ENCODE results near the gene VPS4A.
"Not testable (repeated sequence)": the region's sequence is repeated elsewhere in the genome, so short reads cannot be mapped to it uniquely, and the experiment has no call there.

VPS4A gene

GRCh38 chr16:69285240-69285639 is 25.9 kb upstream of the VPS4A start:
- Histone ChIP-seq H3K27me3 (ENCODE audit: low read depth, low read length) (no peaks in the 10 kb centered on the region), H3K27ac (ENCODE audit: low read length) (no peak overlapping the region), H3K9me3 (ENCODE audit: control insufficient read depth in 1 of 2, low read length in 2 of 2) (no peaks in the 10 kb centered on the region), H3K36me3 (ENCODE audit: control insufficient read depth in 1 of 2, insufficient read depth in 2 of 2, low read length in 2 of 2) (peaks cover 4 to 14% of the 10 kb centered on the region in 2 donors), H3K4me3 (ENCODE audit: low read depth in 1 of 2, low read length in 2 of 2) (no peak overlapping the region), H3K4me1 (ENCODE audit: control insufficient read depth in 1 of 2, insufficient read depth in 2 of 2, low read length in 2 of 2) (no peaks in the 10 kb centered on the region)

GRCh38 chr16:69286941-69287713 is 24.0 kb upstream of the VPS4A start:
- Histone ChIP-seq H3K9me3 (ENCODE audit: control insufficient read depth in 1 of 2, low read length in 2 of 2) (no peaks in the 10 kb centered on the region), H3K4me3 (ENCODE audit: low read depth in 1 of 2, low read length in 2 of 2) (no peak overlapping the region), H3K36me3 (ENCODE audit: control insufficient read depth in 1 of 2, insufficient read depth in 2 of 2, low read length in 2 of 2) (peaks cover 4 to 17% of the 10 kb centered on the region in 2 donors), H3K27me3 (ENCODE audit: low read depth, low read length) (no peaks in the 10 kb centered on the region), H3K4me1 (ENCODE audit: control insufficient read depth in 1 of 2, insufficient read depth in 2 of 2, low read length in 2 of 2) (no peaks in the 10 kb centered on the region), H3K27ac (ENCODE audit: low read length) (no peak overlapping the region)

- not testable (repeated sequence) for H3K36me3 ChIP-seq (ENCODE audit: control insufficient read depth in 1 of 2, insufficient read depth in 2 of 2, low read length in 2 of 2); H3K27ac ChIP-seq (ENCODE audit: low read length); H3K27me3 ChIP-seq (ENCODE audit: low read depth, low read length); H3K9me3 ChIP-seq (ENCODE audit: control insufficient read depth in 1 of 2, low read length in 2 of 2); H3K4me1 ChIP-seq (ENCODE audit: control insufficient read depth in 1 of 2, insufficient read depth in 2 of 2, low read length in 2 of 2); H3K4me3 ChIP-seq (ENCODE audit: low read depth in 1 of 2, low read length in 2 of 2)
Measured at GRCh38 chr16:69291657-69292056, 19.5 kb upstream of the VPS4A start.

- H3K9me3 ChIP-seq (ENCODE audit: control insufficient read depth in 1 of 2, low read length in 2 of 2): no peaks in the 10 kb centered on the region
Measured at GRCh38 chr16:69293401-69293800, 17.7 kb upstream of the VPS4A start.

GRCh38 chr16:69294051-69294450 is 17.1 kb upstream of the VPS4A start:
- H3K27me3 ChIP-seq (ENCODE audit: low read depth, low read length): no peaks in the 10 kb centered on the region
- H3K9me3 ChIP-seq (ENCODE audit: control insufficient read depth in 1 of 2, low read length in 2 of 2): no peaks in the 10 kb centered on the region
- no peak overlapping the region for H3K4me3 ChIP-seq (ENCODE audit: low read depth in 1 of 2, low read length in 2 of 2)
- no peak overlapping the region for H3K27ac ChIP-seq (ENCODE audit: low read length)
- H3K4me1 ChIP-seq (ENCODE audit: control insufficient read depth in 1 of 2, insufficient read depth in 2 of 2, low read length in 2 of 2): no peaks in the 10 kb centered on the region
- peaks cover 0 to 4% of the 10 kb centered on the region in 2 donors for H3K36me3 ChIP-seq (ENCODE audit: control insufficient read depth in 1 of 2, insufficient read depth in 2 of 2, low read length in 2 of 2)

More at GRCh38 chr16:69293401-69293800, 17.7 kb upstream of the VPS4A start:
- Histone ChIP-seq H3K27me3 (ENCODE audit: low read depth, low read length) (no peaks in the 10 kb centered on the region), H3K4me1 (ENCODE audit: control insufficient read depth in 1 of 2, insufficient read depth in 2 of 2, low read length in 2 of 2) (no peaks in the 10 kb centered on the region), H3K27ac (ENCODE audit: low read length) (no peak overlapping the region), H3K36me3 (ENCODE audit: control insufficient read depth in 1 of 2, insufficient read depth in 2 of 2, low read length in 2 of 2) (peaks cover 0 to 4% of the 10 kb centered on the region in 2 donors), H3K4me3 (ENCODE audit: low read depth in 1 of 2, low read length in 2 of 2) (no peak overlapping the region)

GRCh38 chr16:69296771-69297170 is 14.4 kb upstream of the VPS4A start:
- not testable (repeated sequence) for H3K9me3 ChIP-seq (ENCODE audit: control insufficient read depth in 1 of 2, low read length in 2 of 2); H3K27me3 ChIP-seq (ENCODE audit: low read depth, low read length); H3K4me3 ChIP-seq (ENCODE audit: low read depth in 1 of 2, low read length in 2 of 2); H3K4me1 ChIP-seq (ENCODE audit: control insufficient read depth in 1 of 2, insufficient read depth in 2 of 2, low read length in 2 of 2); H3K27ac ChIP-seq (ENCODE audit: low read length)
- H3K36me3 ChIP-seq (ENCODE audit: control insufficient read depth in 1 of 2, insufficient read depth in 2 of 2, low read length in 2 of 2): peaks cover 15 to 16% of the 10 kb centered on the region in 2 donors

- Histone ChIP-seq H3K9me3 (ENCODE audit: control insufficient read depth in 1 of 2, low read length in 2 of 2) (no peaks in the 10 kb centered on the region), H3K27ac (ENCODE audit: low read length) (no peak overlapping the region), H3K36me3 (ENCODE audit: control insufficient read depth in 1 of 2, insufficient read depth in 2 of 2, low read length in 2 of 2) (peaks cover 17 to 21% of the 10 kb centered on the region in 2 donors), H3K4me3 (ENCODE audit: low read depth in 1 of 2, low read length in 2 of 2) (no peak overlapping the region), H3K4me1 (ENCODE audit: control insufficient read depth in 1 of 2, insufficient read depth in 2 of 2, low read length in 2 of 2) (no peaks in the 10 kb centered on the region), H3K27me3 (ENCODE audit: low read depth, low read length) (no peaks in the 10 kb centered on the region)
Measured at GRCh38 chr16:69298261-69298660, 12.9 kb upstream of the VPS4A start.

- H3K9me3 ChIP-seq (ENCODE audit: control insufficient read depth in 1 of 2, low read length in 2 of 2): no peaks in the 10 kb centered on the region
- no peaks in the 10 kb centered on the region for H3K4me1 ChIP-seq (ENCODE audit: control insufficient read depth in 1 of 2, insufficient read depth in 2 of 2, low read length in 2 of 2)
- H3K4me3 ChIP-seq (ENCODE audit: low read depth in 1 of 2, low read length in 2 of 2): no peak overlapping the region
- H3K27ac ChIP-seq (ENCODE audit: low read length): no peak overlapping the region
- peaks cover 17 to 29% of the 10 kb centered on the region in 2 donors for H3K36me3 ChIP-seq (ENCODE audit: control insufficient read depth in 1 of 2, insufficient read depth in 2 of 2, low read length in 2 of 2)
- H3K27me3 ChIP-seq (ENCODE audit: low read depth, low read length): no peaks in the 10 kb centered on the region
Measured at GRCh38 chr16:69301187-69301586, 10.0 kb upstream of the VPS4A start.

GRCh38 chr16:69301861-69302260 is 9.3 kb upstream of the VPS4A start:
- Histone ChIP-seq H3K36me3 (ENCODE audit: control insufficient read depth in 1 of 2, insufficient read depth in 2 of 2, low read length in 2 of 2) (peaks cover 17 to 29% of the 10 kb centered on the region in 2 donors), H3K4me1 (ENCODE audit: control insufficient read depth in 1 of 2, insufficient read depth in 2 of 2, low read length in 2 of 2) (no peaks in the 10 kb centered on the region), H3K9me3 (ENCODE audit: control insufficient read depth in 1 of 2, low read length in 2 of 2) (no peaks in the 10 kb centered on the region), H3K27ac (ENCODE audit: low read length) (no peak overlapping the region), H3K27me3 (ENCODE audit: low read depth, low read length) (no peaks in the 10 kb centered on the region), H3K4me3 (ENCODE audit: low read depth in 1 of 2, low read length in 2 of 2) (no peak overlapping the region)

GRCh38 chr16:69302301-69302700 is 8.8 kb upstream of the VPS4A start:
- Histone ChIP-seq H3K36me3 (ENCODE audit: control insufficient read depth in 1 of 2, insufficient read depth in 2 of 2, low read length in 2 of 2) (peaks cover 17 to 29% of the 10 kb centered on the region in 2 donors), H3K4me3 (ENCODE audit: low read depth in 1 of 2, low read length in 2 of 2) (no peak overlapping the region), H3K4me1 (ENCODE audit: control insufficient read depth in 1 of 2, insufficient read depth in 2 of 2, low read length in 2 of 2) (no peaks in the 10 kb centered on the region), H3K27me3 (ENCODE audit: low read depth, low read length) (no peaks in the 10 kb centered on the region), H3K9me3 (ENCODE audit: control insufficient read depth in 1 of 2, low read length in 2 of 2) (no peaks in the 10 kb centered on the region), H3K27ac (ENCODE audit: low read length) (no peak overlapping the region)

GRCh38 chr16:69306031-69306430 is 5.1 kb upstream of the VPS4A start:
- no peaks in the 10 kb centered on the region for H3K9me3 ChIP-seq (ENCODE audit: control insufficient read depth in 1 of 2, low read length in 2 of 2)
- no peaks in the 10 kb centered on the region for H3K27me3 ChIP-seq (ENCODE audit: low read depth, low read length)
- H3K4me3 ChIP-seq (ENCODE audit: low read depth in 1 of 2, low read length in 2 of 2): no peak overlapping the region
- H3K4me1 ChIP-seq (ENCODE audit: control insufficient read depth in 1 of 2, insufficient read depth in 2 of 2, low read length in 2 of 2): no peaks in the 10 kb centered on the region
- H3K36me3 ChIP-seq (ENCODE audit: control insufficient read depth in 1 of 2, insufficient read depth in 2 of 2, low read length in 2 of 2): peaks cover 9 to 13% of the 10 kb centered on the region in 2 donors
- H3K27ac ChIP-seq (ENCODE audit: low read length): no peak overlapping the region

GRCh38 chr16:69307091-69307490 is 4.1 kb upstream of the VPS4A start:
- Histone ChIP-seq H3K27me3 (ENCODE audit: low read depth, low read length) (no peaks in the 10 kb centered on the region), H3K9me3 (ENCODE audit: control insufficient read depth in 1 of 2, low read length in 2 of 2) (no peaks in the 10 kb centered on the region), H3K36me3 (ENCODE audit: control insufficient read depth in 1 of 2, insufficient read depth in 2 of 2, low read length in 2 of 2) (peaks cover 0 to 13% of the 10 kb centered on the region in 2 donors), H3K27ac (ENCODE audit: low read length) (no peak overlapping the region), H3K4me3 (ENCODE audit: low read depth in 1 of 2, low read length in 2 of 2) (no peak overlapping the region), H3K4me1 (ENCODE audit: control insufficient read depth in 1 of 2, insufficient read depth in 2 of 2, low read length in 2 of 2) (peaks cover 0 to 2% of the 10 kb centered on the region in 2 donors)
